ENCODE measurements around the gene FCHSD2.

DNA sequence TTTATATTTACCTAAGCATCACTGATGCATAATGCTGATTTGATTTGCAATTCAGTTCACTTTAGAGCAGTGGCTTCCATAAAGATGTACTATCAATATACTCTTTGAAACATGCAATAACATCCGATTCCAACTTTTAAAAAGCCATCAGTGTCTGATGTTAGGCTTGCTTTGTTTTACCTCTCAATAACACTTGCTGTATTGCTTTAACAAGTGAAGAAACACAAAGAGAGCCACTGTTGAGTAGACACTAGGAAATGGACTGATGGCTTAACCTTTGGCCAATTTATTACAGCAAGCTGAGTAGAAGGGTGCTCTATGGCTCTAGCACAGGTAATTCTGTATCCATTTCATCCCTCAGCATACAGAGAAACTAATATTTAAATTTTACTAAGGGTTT lies 122.1 kb downstream of the FCHSD2 start:
- no peak for TF ChIP-seq CTCF (IDR thresholded peaks at IDR 0.05)
- no peak for TF ChIP-seq EZH2phosphoT487 (IDR thresholded peaks at IDR 0.05)
- no peak for TF ChIP-seq EZH2 (IDR thresholded peaks at IDR 0.05)
